Keratinocyte (primary cell): ENCODE results near the gene RAPGEF4. TPM values are rescaled to one million over a fixed set of nuclear protein-coding genes. Genes with fewer than 3 reads are reported as not detected.

Experiments used
- DNase-seq: peaks from one replicate; pipeline ENCODE4 v3.0.0-alpha.2; 2011; ENCODE audit warnings: low read depth, missing footprints, low spot score
- FAIRE-seq: peaks from 2 replicates; lab custom pipeline; 2011; peaks lifted over from hg19 to GRCh38; lab: Jason Lieb, UNC
- H2AFZ ChIP-seq: 2 replicates; pipeline ENCODE4 v1.6.0; 2012; ENCODE audit warnings: low read length, control low read depth, inconsistent platforms; ENCODE audit not compliant: control insufficient read depth
- H3K27ac ChIP-seq: 2 replicates; pipeline ENCODE4 v1.5.1; 2011; ENCODE audit warnings: low read length; ENCODE audit not compliant: control insufficient read depth, insufficient read depth
- H3K27me3 ChIP-seq: 3 replicates; pipeline ENCODE4 v1.6.0; 2011; ENCODE audit warnings: low read length; ENCODE audit not compliant: control insufficient read depth, insufficient read depth; ENCODE audit errors: extremely low read depth
- H3K36me3 ChIP-seq, 2 experiments: 2 replicates in 1 of 2; 3 replicates in 1 of 2; pipeline ENCODE4 v1.5.1; 2011; ENCODE audit warnings: low read length in 2 of 2, mild to moderate bottlenecking in 1 of 2; ENCODE audit not compliant: control insufficient read depth in 2 of 2, insufficient read depth in 2 of 2; ENCODE audit errors: extremely low read depth in 1 of 2
- H3K4me1 ChIP-seq: 3 replicates; pipeline ENCODE4 v1.5.1; 2011; ENCODE audit warnings: low read length; ENCODE audit not compliant: control insufficient read depth, insufficient read depth; ENCODE audit errors: extremely low read depth
- H3K4me2 ChIP-seq: 3 replicates; pipeline ENCODE4 v1.6.0; 2011; ENCODE audit warnings: low read depth, low read length; ENCODE audit not compliant: control insufficient read depth, insufficient read depth; ENCODE audit errors: extremely low read depth
- H3K4me3 ChIP-seq, 3 experiments: fragments of 200-600 bp in 1 of 3; sonication (generic) in 1 of 3; 2 replicates in 2 of 3; 3 replicates in 1 of 3; pipeline ENCODE4 v1.5.1; 2011 to 2016; ENCODE audit warnings: low read length in 3 of 3, mild to moderate bottlenecking in 3 of 3, control low read depth in 2 of 3, inconsistent platforms in 1 of 3, low read depth in 1 of 3, mixed read lengths in 1 of 3, mixed run types in 1 of 3, moderate library complexity in 1 of 3; ENCODE audit not compliant: control insufficient read depth in 2 of 3, insufficient read depth in 2 of 3; ENCODE audit errors: extremely low read depth in 1 of 3
- H3K79me2 ChIP-seq: 2 replicates; pipeline ENCODE4 v1.6.0; 2012; ENCODE audit warnings: low read length; ENCODE audit not compliant: control insufficient read depth, insufficient read depth
- H3K9ac ChIP-seq: 3 replicates; pipeline ENCODE4 v1.6.0; 2011; ENCODE audit warnings: low read length; ENCODE audit not compliant: control insufficient read depth, insufficient read depth; ENCODE audit errors: extremely low read depth
- H3K9me1 ChIP-seq: 3 replicates; pipeline ENCODE4 v1.6.0; 2011; ENCODE audit warnings: low read length; ENCODE audit not compliant: control insufficient read depth, insufficient read depth; ENCODE audit errors: extremely low read depth
- H3K9me3 ChIP-seq: 2 replicates; pipeline ENCODE4 v1.5.1; 2012; ENCODE audit warnings: low read depth, low read length; ENCODE audit not compliant: control insufficient read depth
- H4K20me1 ChIP-seq: 3 replicates; pipeline ENCODE4 v1.6.0; 2011; ENCODE audit warnings: low read length; ENCODE audit not compliant: control insufficient read depth, insufficient read depth; ENCODE audit errors: extremely low read depth
- CTCF ChIP-seq, 3 experiments: IDR thresholded peaks in 1 of 3; conservative IDR thresholded peaks in 1 of 3; optimal IDR thresholded peaks in 1 of 3; 2 replicates in 2 of 3; 3 replicates in 1 of 3; pipeline versions ENCODE3 to v1.5.1; 2011; ENCODE audit warnings: low read length in 3 of 3, mild to moderate bottlenecking in 3 of 3, moderate library complexity in 2 of 3, control low read depth in 1 of 3, inconsistent platforms in 1 of 3; ENCODE audit not compliant: insufficient read depth in 2 of 3; ENCODE audit errors: extremely low read depth in 1 of 3
- EZH2 ChIP-seq: IDR thresholded peaks from one replicate; pipeline ENCODE4 v1.6.1; 2012; ENCODE audit warnings: inconsistent platforms, mild to moderate bottlenecking, low read length, moderate library complexity
- dilution Hi-C: fragments of 300-500 bp; cut with MboI; formaldehyde crosslinking; loops from one replicate; pipeline ENCODE4 v1.7.0; 2020; ENCODE audit warnings: low sequenced_read_pairs; ENCODE audit not compliant: extremely low pct_ligation_motif_present
- polyA plus RNA-seq, 5 experiments: library from polyadenylated mRNA; depleted of rRNA in 3 of 5; stranded (reverse) in 3 of 5; stranded (forward) in 1 of 5; unstranded in 1 of 5; fragments of >200 nt; gene quantifications; 1 replicate in 1 of 5; 2 replicates in 3 of 5; 3 replicates in 1 of 5; pipeline versions ENCODE4 v1.2.1 to v1.2.3, GENCODE V29; 2011 to 2012; ENCODE audit warnings: missing spikeins in 2 of 5, low read depth in 1 of 5, low replicate concordance in 1 of 5

RAPGEF4 gene
- polyA plus RNA-seq, 1 donor (not counting 4 experiments of a cell fraction or from before 2014, with no cell fraction given) = 1.6 TPM

- FAIRE-seq (no peak), DNase-seq (no peak)
- Histone ChIP-seq H3K4me1 (peaks cover 4% of the 10 kb centered on the region), H3K27me3 (no peaks in the 10 kb centered on the region), H3K9ac (no peak overlapping the region), H3K79me2 (no peaks in the 10 kb centered on the region), H3K27ac (no peak overlapping the region), H3K9me3 (no peaks in the 10 kb centered on the region), H3K36me3 (no peaks in the 10 kb centered on the region), H3K4me2 (no peak overlapping the region), H3K9me1 (no peaks in the 10 kb centered on the region), H4K20me1 (no peaks in the 10 kb centered on the region), H2AFZ (no peak overlapping the region), H3K4me3 (no peak overlapping the region)
- TF ChIP-seq CTCF (optimal IDR thresholded peaks at IDR 0.05 in 1 of 3, IDR thresholded peaks at IDR 0.05 in 1 of 3, conservative IDR thresholded peaks at IDR 0.05 in 1 of 3; ENCODE audit: extremely low read depth in 1 of 3, insufficient read depth in 2 of 3, low read length in 3 of 3) (no peak), EZH2 (no peak)
- dilution Hi-C loops = no loop called here
Observed at GRCh38 chr2:172947461-172948153, 212.0 kb downstream of the RAPGEF4 start.

GRCh38 chr2:172949522-172949921 lies 213.9 kb downstream of the RAPGEF4 start:
- H3K4me1 ChIP-seq = peaks cover 10% of the 10 kb centered on the region
- H3K4me3 ChIP-seq = no peak overlapping the region
- no peak overlapping the region for H2AFZ ChIP-seq
- H3K27me3 ChIP-seq = no peaks in the 10 kb centered on the region
- DNase-seq (no peak), FAIRE-seq (no peak)
- TF ChIP-seq CTCF (optimal IDR thresholded peaks at IDR 0.05 in 1 of 3, IDR thresholded peaks at IDR 0.05 in 1 of 3, conservative IDR thresholded peaks at IDR 0.05 in 1 of 3; ENCODE audit: extremely low read depth in 1 of 3, insufficient read depth in 2 of 3, low read length in 3 of 3) (no peak), EZH2 (no peak)
- no peak overlapping the region for H3K27ac ChIP-seq
- no peaks in the 10 kb centered on the region for H3K79me2 ChIP-seq
- H3K9me3 ChIP-seq = no peaks in the 10 kb centered on the region
- H3K9me1 ChIP-seq = no peaks in the 10 kb centered on the region
- H4K20me1 ChIP-seq = no peaks in the 10 kb centered on the region
- no peak overlapping the region for H3K9ac ChIP-seq
- no peaks in the 10 kb centered on the region for H3K36me3 ChIP-seq
- H3K4me2 ChIP-seq = no peak overlapping the region
- dilution Hi-C loops = no loop called here
